GM18907 (cell line): ENCODE data around the gene FASTK.
A peak's percentile ranks its signal among the peaks of the same experiment; 100 is the strongest.
"Not testable (repeated sequence)": the region's sequence is repeated elsewhere in the genome, so short reads cannot be mapped to it uniquely, and the experiment has no call there.

Experiments used
- ATAC-seq: cut with Tn5 transposase; IDR thresholded peaks from one replicate; pipeline ENCODE4 v1.9.1; 2021; ENCODE audit warnings: mild to moderate bottlenecking, moderate library complexity; ENCODE audit not compliant: unreplicated experiment

The FASTK gene

DNA sequence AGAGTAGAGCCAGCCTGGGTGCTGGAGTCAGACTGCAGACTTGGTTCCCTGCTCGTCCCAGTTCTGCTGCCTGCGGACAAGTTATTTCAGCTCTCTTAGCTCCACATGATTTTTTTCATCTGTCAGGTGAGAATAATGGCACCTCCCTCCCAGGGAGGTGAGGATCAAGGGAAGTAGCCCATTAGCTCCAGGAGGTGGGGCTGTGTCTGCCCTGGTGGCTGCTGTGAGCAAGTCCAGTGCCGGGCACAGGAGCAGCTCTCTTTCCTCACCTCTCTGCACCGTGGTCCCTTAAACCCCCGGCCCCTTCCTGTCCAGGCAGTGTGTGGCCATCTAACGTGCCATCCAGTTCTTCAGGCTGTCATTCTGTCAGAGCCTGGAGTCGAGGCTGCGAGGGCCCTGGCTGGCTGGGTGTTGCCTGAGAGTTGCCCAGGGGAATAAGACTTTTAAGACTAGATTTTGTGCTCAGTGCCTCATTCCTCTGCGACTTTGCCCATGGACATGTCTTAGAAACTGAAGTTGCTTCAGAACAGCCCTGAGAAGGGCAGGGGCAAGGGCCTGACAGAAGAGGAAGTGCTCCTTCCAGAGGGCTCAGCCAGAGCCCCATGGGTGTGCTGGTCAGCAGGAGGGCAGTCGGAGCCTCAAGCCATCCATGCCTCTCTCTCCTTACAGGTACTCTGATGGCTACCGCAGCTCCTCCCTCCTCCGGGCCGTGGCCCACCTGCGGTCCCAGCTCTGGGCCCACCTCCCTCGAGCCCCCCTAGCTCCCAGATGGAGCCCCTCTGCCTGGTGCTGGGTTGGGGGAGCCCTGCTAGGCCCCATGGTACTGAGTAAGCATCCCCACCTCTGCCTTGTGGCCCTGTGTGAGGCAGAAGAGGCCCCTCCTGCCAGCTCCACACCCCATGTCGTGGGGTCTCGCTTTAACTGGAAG is 47.4 kb downstream of the FASTK start:
- ATAC-seq = no peak

DNA sequence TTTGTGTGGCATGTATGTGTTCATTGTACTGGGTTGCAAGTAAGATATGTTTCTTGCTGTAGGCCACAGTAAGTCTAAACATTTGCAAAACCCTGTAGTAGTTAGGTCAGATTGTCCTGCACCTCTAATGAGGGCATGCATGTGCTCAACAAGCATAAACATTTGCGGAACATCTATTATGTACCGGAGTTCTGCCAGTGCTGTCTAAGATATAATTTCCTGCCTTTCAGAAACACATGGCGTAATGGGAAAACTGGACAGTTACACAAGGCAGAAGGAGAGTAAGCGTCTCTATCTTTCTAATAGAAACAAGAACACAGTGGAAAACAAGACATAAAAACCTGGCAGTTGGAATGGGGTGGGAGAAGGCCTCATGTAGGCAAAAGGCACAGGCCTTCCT is 49.6 kb downstream of the FASTK start:
- no peak for ATAC-seq

GRCh38 chr7:151028948-151029501 is 51.6 kb downstream of the FASTK start:
- no peak for ATAC-seq

- peak; percentile 98 for ATAC-seq
Observed at GRCh38 chr7:151028131-151028947, 52.3 kb downstream of the FASTK start, which contains the start of gene ABCB8. TSS of gene ABCB8 (plus strand) at chr7:151028450. CDS start at chr7:151028516, 66 bp downstream.

GRCh38 chr7:151027728-151028130 is 52.9 kb downstream of the FASTK start:
- ATAC-seq = not testable (repeated sequence)

- not testable (repeated sequence) for ATAC-seq
Observed at GRCh38 chr7:151026771-151027727, 53.6 kb downstream of the FASTK start.
